Measurements from ENCODE around the gene OR6S1. TPM values are rescaled to one million over a fixed set of nuclear protein-coding genes. Genes with fewer than 3 reads are reported as not detected.

OR6S1 gene
- total and polyA plus RNA-seq, 10 of the 15 experiments (the other 5 are each of a cell fraction or from before 2014, with no cell fraction given), result 0.22 to 0.67 (median 0.43) TPM; not detected in 4

- intact Hi-C loops (cut with micrococcal nuclease; ENCODE audit: unreplicated experiment) (loop anchor here (1.0 kb wide), 2 partner anchors 17 to 53 kb away; no protein-coding TSS in a partner anchor), in situ Hi-C loops (cut with MboI) (loop anchor here (5.0 kb wide), 1 partner anchor 52 kb away; the partner anchor contains the start of gene RNASE4)
- FAIRE-seq, result peak; percentile 81
- peak overlapping the region; percentile 29; the same call in 1 of the 2 replicates for H3K27ac ChIP-seq (ENCODE audit: control insufficient read depth, insufficient read depth)
- no TSS peak for BruUV-seq (replicated peaks)
- H2AFZ ChIP-seq (ENCODE audit: control insufficient read depth, low read depth, low read length), result peak overlapping the region; percentile 33; the same call in 1 of the 2 replicates
- H3K4me1 ChIP-seq (ENCODE audit: control insufficient read depth, insufficient read depth, low read length), result peaks cover 7% of the 10 kb centered on the region
- ChIA-PET POLR2A (interaction anchor here (1.2 to 2.1 kb wide), 3 partner anchors 17 to 58 kb away, joined by 3 to 8 read pairs (median 7); no protein-coding TSS in a partner anchor), CTCF (interaction anchor here (0.6 to 3.7 kb wide), 15 partner anchors 9 to 302 kb away, joined by 3 to 19 read pairs (median 6); partner anchors contain the start of genes ANG, PARP2 and RNASE4), RAD21 (ENCODE audit: unreplicated experiment) (interaction anchor here (0.8 to 3.1 kb wide), 11 partner anchors 8 to 302 kb away, joined by 3 to 38 read pairs (median 5); partner anchors contain the start of gene RNASE4), SMC1A (ENCODE audit: uncharacterized antibody, unreplicated experiment) (interaction anchor here (0.7 to 5.2 kb wide), 12 partner anchors 11 to 62 kb away, joined by 3 to 49 read pairs (median 8); partner anchors contain the start of gene RNASE4)
- 4% methylated on average over 23 of the region's 23 CpGs for WGBS (ENCODE audit: insufficient coverage, insufficient replicate concordance, low lambda C conversion rate, missing lambda C conversion rate)
- H3K4me3 ChIP-seq, result peak overlapping the region; percentile 88; the same call in 1 of the 2 replicates
- H3K27me3 ChIP-seq (replicated peaks in 1 of 2; ENCODE audit: control insufficient read depth in 2 of 2, insufficient read depth in 2 of 2, low read length in 1 of 2), result peaks cover 0 to 2% of the 10 kb centered on the region in 2 experiments; a peak in 2 of 4 replicates
- peak; percentile 23 for ATAC-seq
- peak overlapping the region; percentile 62 for H3K9ac ChIP-seq (ENCODE audit: control insufficient read depth, insufficient read depth, low read length)
- no peaks in the 10 kb centered on the region for H3K79me2 ChIP-seq (ENCODE audit: control insufficient read depth, insufficient read depth, low read length)
- H4K20me1 ChIP-seq (ENCODE audit: control insufficient read depth, insufficient read depth), result no peaks in the 10 kb centered on the region
- peak overlapping the region; percentile 99 for H3K4me2 ChIP-seq (ENCODE audit: control insufficient read depth, insufficient read depth)
- H3K9me3 ChIP-seq (replicated peaks; ENCODE audit: control insufficient read depth, insufficient read depth, low read length), result no peaks in the 10 kb centered on the region
- DNase-seq (ENCODE audit: low read depth, low spot score), result no peak
- H3K36me3 ChIP-seq (ENCODE audit: control insufficient read depth in 2 of 2, insufficient read depth in 2 of 2, low read length in 1 of 2), result no peaks in the 10 kb centered on the region
- TF ChIP-seq STAT3 (IDR thresholded peaks at IDR 0.05; ENCODE audit: low read depth, low read length) (no peak), ASH2L (IDR thresholded peaks at IDR 0.05; ENCODE audit: borderline replicate concordance, low read depth) (no peak), PKNOX1 (IDR thresholded peaks at IDR 0.05) (no peak), ZNF217 (IDR thresholded peaks at IDR 0.05) (no peak), NFIC (IDR thresholded peaks at IDR 0.05; ENCODE audit: low read depth, low read length) (no peak), KLF5 (IDR thresholded peaks at IDR 0.05; ENCODE audit: partially characterized antibody) (no peak), SRF (IDR thresholded peaks at IDR 0.05; ENCODE audit: low read depth in 2 of 2, low read length in 2 of 2) (no peak), IRF4 (IDR thresholded peaks at IDR 0.05; ENCODE audit: low read depth, low read length) (no peak), SIN3A (IDR thresholded peaks at IDR 0.05; ENCODE audit: low read depth, low read length) (no peak), POU2F2 (IDR thresholded peaks at IDR 0.05; ENCODE audit: borderline replicate concordance, low read depth, low read length) (no peak), ZNF24 (IDR thresholded peaks at IDR 0.05) (peak; percentile 89), CREM (IDR thresholded peaks at IDR 0.05; ENCODE audit: low read depth) (0 out of 2 replicates have a peak, but pooled peaks have one; percentile 22), EED (IDR thresholded peaks at IDR 0.05; ENCODE audit: low read depth) (peak; percentile 52; the same call in 1 of the 2 replicates), SP1 (IDR thresholded peaks at IDR 0.05; ENCODE audit: low read depth, low read length) (no peak), CHD4 (IDR thresholded peaks at IDR 0.05) (no peak)
- TF ChIP-seq, protein P1, sequence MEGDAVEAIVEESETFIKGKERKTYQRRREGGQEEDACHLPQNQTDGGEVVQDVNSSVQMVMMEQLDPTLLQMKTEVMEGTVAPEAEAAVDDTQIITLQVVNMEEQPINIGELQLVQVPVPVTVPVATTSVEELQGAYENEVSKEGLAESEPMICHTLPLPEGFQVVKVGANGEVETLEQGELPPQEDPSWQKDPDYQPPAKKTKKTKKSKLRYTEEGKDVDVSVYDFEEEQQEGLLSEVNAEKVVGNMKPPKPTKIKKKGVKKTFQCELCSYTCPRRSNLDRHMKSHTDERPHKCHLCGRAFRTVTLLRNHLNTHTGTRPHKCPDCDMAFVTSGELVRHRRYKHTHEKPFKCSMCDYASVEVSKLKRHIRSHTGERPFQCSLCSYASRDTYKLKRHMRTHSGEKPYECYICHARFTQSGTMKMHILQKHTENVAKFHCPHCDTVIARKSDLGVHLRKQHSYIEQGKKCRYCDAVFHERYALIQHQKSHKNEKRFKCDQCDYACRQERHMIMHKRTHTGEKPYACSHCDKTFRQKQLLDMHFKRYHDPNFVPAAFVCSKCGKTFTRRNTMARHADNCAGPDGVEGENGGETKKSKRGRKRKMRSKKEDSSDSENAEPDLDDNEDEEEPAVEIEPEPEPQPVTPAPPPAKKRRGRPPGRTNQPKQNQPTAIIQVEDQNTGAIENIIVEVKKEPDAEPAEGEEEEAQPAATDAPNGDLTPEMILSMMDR (IDR thresholded peaks at IDR 0.05 in 2 of 3, conservative IDR thresholded peaks at IDR 0.05 in 1 of 3; ENCODE audit: control insufficient read depth in 2 of 3, extremely low read depth in 1 of 3, insufficient read depth in 1 of 3, low read depth in 3 of 3, low read length in 3 of 3), result no peak
- TF ChIP-seq, protein P2, sequence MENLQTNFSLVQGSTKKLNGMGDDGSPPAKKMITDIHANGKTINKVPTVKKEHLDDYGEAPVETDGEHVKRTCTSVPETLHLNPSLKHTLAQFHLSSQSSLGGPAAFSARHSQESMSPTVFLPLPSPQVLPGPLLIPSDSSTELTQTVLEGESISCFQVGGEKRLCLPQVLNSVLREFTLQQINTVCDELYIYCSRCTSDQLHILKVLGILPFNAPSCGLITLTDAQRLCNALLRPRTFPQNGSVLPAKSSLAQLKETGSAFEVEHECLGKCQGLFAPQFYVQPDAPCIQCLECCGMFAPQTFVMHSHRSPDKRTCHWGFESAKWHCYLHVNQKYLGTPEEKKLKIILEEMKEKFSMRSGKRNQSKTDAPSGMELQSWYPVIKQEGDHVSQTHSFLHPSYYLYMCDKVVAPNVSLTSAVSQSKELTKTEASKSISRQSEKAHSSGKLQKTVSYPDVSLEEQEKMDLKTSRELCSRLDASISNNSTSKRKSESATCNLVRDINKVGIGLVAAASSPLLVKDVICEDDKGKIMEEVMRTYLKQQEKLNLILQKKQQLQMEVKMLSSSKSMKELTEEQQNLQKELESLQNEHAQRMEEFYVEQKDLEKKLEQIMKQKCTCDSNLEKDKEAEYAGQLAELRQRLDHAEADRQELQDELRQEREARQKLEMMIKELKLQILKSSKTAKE (IDR thresholded peaks at IDR 0.05; ENCODE audit: low read depth, poor library complexity, severe bottlenecking), result no peak
- TF ChIP-seq, protein P3, sequence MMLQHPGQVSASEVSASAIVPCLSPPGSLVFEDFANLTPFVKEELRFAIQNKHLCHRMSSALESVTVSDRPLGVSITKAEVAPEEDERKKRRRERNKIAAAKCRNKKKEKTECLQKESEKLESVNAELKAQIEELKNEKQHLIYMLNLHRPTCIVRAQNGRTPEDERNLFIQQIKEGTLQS (IDR thresholded peaks at IDR 0.05; ENCODE audit: borderline replicate concordance, extremely low read depth, low read depth, low read length), result no peak
Measured at GRCh38 chr14:20630340-20631022, 11.0 kb downstream of the OR6S1 start.

Data from GM12878 (cell line).